Measurements from ENCODE around the gene FTO.

DNA sequence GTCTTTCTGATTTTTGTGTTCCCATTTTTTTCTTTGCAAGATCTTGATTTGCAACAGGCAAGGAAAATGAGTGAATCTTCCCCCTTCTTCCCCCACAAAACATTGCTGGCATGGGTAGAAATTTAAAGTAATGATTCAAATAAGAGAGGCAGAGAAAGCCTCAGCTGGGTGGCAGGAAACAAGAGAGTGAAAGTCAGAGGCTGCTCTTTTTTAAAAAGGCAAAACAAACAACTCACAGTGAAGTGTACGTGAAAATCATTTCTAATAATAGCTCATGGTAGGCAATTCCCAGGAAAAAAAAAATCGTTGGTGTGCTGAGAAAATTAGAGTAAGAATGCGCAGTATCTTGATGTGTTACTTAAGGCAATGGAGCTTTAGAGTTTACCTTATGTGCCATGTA is 229.5 kb downstream of the FTO start:
- TF ChIP-seq GATA2 (IDR thresholded peaks at IDR 0.05; ENCODE audit: low read depth, low read length) (no peak), GATA3 (IDR thresholded peaks at IDR 0.05; ENCODE audit: low read depth, low read length) (no peak)
